H9 (cell line): ENCODE results near the gene ORAI3. TPM values are rescaled to one million over a fixed set of nuclear protein-coding genes. Genes with fewer than 3 reads are reported as not detected.

ENCODE experiments used
- DNase-seq: peaks from one replicate; pipeline ENCODE4 v3.0.0-alpha.2; 2017
- H2AFZ ChIP-seq: one replicate; pipeline ENCODE4 v1.6.1; 2013; ENCODE audit warnings: mild to moderate bottlenecking, low read length, control low read depth, moderate library complexity
- H2AK5ac ChIP-seq: 2 replicates; pipeline ENCODE4 v1.6.1; 2013; ENCODE audit warnings: low read length, control low read depth, mixed read lengths; ENCODE audit not compliant: insufficient read length
- H2BK120ac ChIP-seq: one replicate; pipeline ENCODE4 v1.6.1; 2013; ENCODE audit warnings: low read depth, mild to moderate bottlenecking, low read length, control low read depth, inconsistent platforms; ENCODE audit not compliant: poor library complexity, severe bottlenecking
- H2BK12ac ChIP-seq: 2 replicates; pipeline ENCODE4 v1.6.1; 2013; ENCODE audit warnings: low read length, control low read depth, mixed read lengths, low read depth; ENCODE audit not compliant: insufficient read length
- H2BK15ac ChIP-seq: 2 replicates; pipeline ENCODE4 v1.6.1; 2013; ENCODE audit warnings: low read depth, low read length, control low read depth
- H2BK20ac ChIP-seq: one replicate; pipeline ENCODE4 v1.6.1; 2013; ENCODE audit warnings: low read depth, mild to moderate bottlenecking, low read length, control low read depth, inconsistent platforms; ENCODE audit not compliant: poor library complexity, severe bottlenecking
- H2BK5ac ChIP-seq: 2 replicates; pipeline ENCODE4 v1.6.1; 2013; ENCODE audit warnings: low read length, control low read depth, mixed read lengths; ENCODE audit not compliant: insufficient read length
- H3K14ac ChIP-seq: 2 replicates; pipeline ENCODE4 v1.6.1; 2013; ENCODE audit warnings: low read length, control low read depth; ENCODE audit not compliant: insufficient read depth
- H3K18ac ChIP-seq: 2 replicates; pipeline ENCODE4 v1.6.1; 2013; ENCODE audit warnings: low read depth, mild to moderate bottlenecking, mixed read lengths, low read length, control low read depth; ENCODE audit not compliant: insufficient read length
- H3K23ac ChIP-seq: 2 replicates; pipeline ENCODE4 v1.6.1; 2013; ENCODE audit warnings: low read length, control low read depth, mixed read lengths, low read depth; ENCODE audit not compliant: insufficient read length
- H3K23me2 ChIP-seq: 2 replicates; pipeline ENCODE4 v1.6.1; 2013; ENCODE audit warnings: low read depth, mild to moderate bottlenecking, mixed read lengths, low read length, control low read depth; ENCODE audit not compliant: insufficient read length, poor library complexity, severe bottlenecking
- H3K27ac ChIP-seq: 2 replicates; pipeline ENCODE4 v1.5.1; 2013; ENCODE audit warnings: low read length, control low read depth, mixed read lengths, low read depth; ENCODE audit not compliant: insufficient read length
- H3K27me3 ChIP-seq: 2 replicates; pipeline ENCODE4 v1.6.1; 2013; ENCODE audit warnings: low read length, control low read depth, inconsistent platforms; ENCODE audit not compliant: insufficient read depth
- H3K4ac ChIP-seq: 2 replicates; pipeline ENCODE4 v1.6.1; 2013; ENCODE audit warnings: low read depth, mild to moderate bottlenecking, control low read depth, inconsistent platforms, low read length, moderate library complexity
- H3K4me1 ChIP-seq: 2 replicates; pipeline ENCODE4 v1.6.1; 2013; ENCODE audit warnings: low read length, control low read depth, inconsistent platforms; ENCODE audit not compliant: insufficient read depth
- H3K4me2 ChIP-seq: 2 replicates; pipeline ENCODE4 v1.6.1; 2013; ENCODE audit warnings: low read length, control low read depth, mixed read lengths; ENCODE audit not compliant: insufficient read length, insufficient read depth
- H3K56ac ChIP-seq: 2 replicates; pipeline ENCODE4 v1.6.1; 2013; ENCODE audit warnings: low read depth, mild to moderate bottlenecking, mixed read lengths, low read length, control low read depth; ENCODE audit not compliant: insufficient read length
- H3K79me1 ChIP-seq: 2 replicates; pipeline ENCODE4 v1.6.1; 2013; ENCODE audit warnings: low read depth, mild to moderate bottlenecking, moderate library complexity, low read length, control low read depth, inconsistent platforms; ENCODE audit not compliant: insufficient read depth, poor library complexity, severe bottlenecking
- H3K79me2 ChIP-seq: 2 replicates; pipeline ENCODE4 v1.6.1; 2013; ENCODE audit warnings: low read length, control low read depth, inconsistent platforms; ENCODE audit not compliant: insufficient read depth
- H3K9ac ChIP-seq: 2 replicates; pipeline ENCODE4 v1.6.1; 2013; ENCODE audit warnings: low read length, control low read depth, mixed read lengths; ENCODE audit not compliant: insufficient read length; ENCODE audit errors: extremely low read depth
- H3K9me3 ChIP-seq: one replicate; pipeline ENCODE4 v1.6.1; 2013; ENCODE audit warnings: low read depth, low read length, inconsistent platforms; ENCODE audit not compliant: control insufficient read depth
- H3T11ph ChIP-seq: one replicate; pipeline ENCODE4 v1.6.1; 2013; ENCODE audit warnings: mild to moderate bottlenecking, low read length, control low read depth, inconsistent platforms
- H4K20me1 ChIP-seq: one replicate; pipeline ENCODE4 v1.6.1; 2013; ENCODE audit not compliant: control insufficient read depth, insufficient read length, insufficient read depth
- H4K5ac ChIP-seq: 2 replicates; pipeline ENCODE4 v1.6.1; 2013; ENCODE audit warnings: low read depth, mild to moderate bottlenecking, mixed read lengths, low read length, control low read depth; ENCODE audit not compliant: insufficient read length
- H4K8ac ChIP-seq: replicated peaks from 2 replicates; pipeline ENCODE4 v1.6.1; 2013; ENCODE audit warnings: low read length, control low read depth, mixed read lengths, low read depth; ENCODE audit not compliant: insufficient read length
- H4K91ac ChIP-seq: 2 replicates; pipeline ENCODE4 v1.6.1; 2013; ENCODE audit warnings: low read depth, mild to moderate bottlenecking, moderate library complexity, mixed read lengths, low read length, control low read depth; ENCODE audit not compliant: insufficient read length
- H3K27ac Mint-ChIP-seq, 3 experiments: 2 replicates in 2 of 3; 3 replicates in 1 of 3; pipeline ENCODE4 v1.8.0; 2020 to 2021; ENCODE audit warnings: mixed read lengths in 3 of 3, mild to moderate bottlenecking in 1 of 3, moderate library complexity in 1 of 3
- H3K27me3 Mint-ChIP-seq: 2 replicates; pipeline ENCODE4 v1.8.0; 2021; ENCODE audit warnings: low read depth, mild to moderate bottlenecking, moderate library complexity, mixed read lengths
- H3K36me3 Mint-ChIP-seq, 3 experiments: 2 replicates in 2 of 3; 3 replicates in 1 of 3; pipeline ENCODE4 v1.8.0; 2020 to 2021; ENCODE audit warnings: low read depth in 3 of 3, mixed read lengths in 3 of 3; ENCODE audit not compliant: insufficient read depth in 1 of 3
- H3K4me1 Mint-ChIP-seq, 2 experiments: 2 replicates each; pipeline ENCODE4 v1.8.0; 2020; ENCODE audit warnings: mixed read lengths in 2 of 2
- H3K4me3 Mint-ChIP-seq, 2 experiments: 2 replicates in 1 of 2; 3 replicates in 1 of 2; pipeline ENCODE4 v1.8.0; 2020 to 2021; ENCODE audit warnings: mild to moderate bottlenecking in 2 of 2, mixed read lengths in 2 of 2, moderate library complexity in 1 of 2
- H3K9me3 Mint-ChIP-seq, 2 experiments: 2 replicates in 1 of 2; 3 replicates in 1 of 2; pipeline ENCODE4 v1.8.0; 2020; ENCODE audit warnings: mild to moderate bottlenecking in 2 of 2, mixed read lengths in 2 of 2, moderate library complexity in 1 of 2
- WGBS: extraction: QIAGEN DNeasy Blood & Tissue Kit; methylation state at CpG from one replicate; pipeline ENCODE4 v1.1.7; 2013; ENCODE audit warnings: missing lambda C conversion rate, low lambda C conversion rate, mixed read lengths; ENCODE audit not compliant: insufficient read length; ENCODE audit errors: extremely low coverage; 5-methylcytosine and 5-hydroxymethylcytosine counted together
- total RNA-seq: library from RNA; stranded (reverse); gene quantifications from 2 replicates; pipeline ENCODE4 v1.2.1, GENCODE V29; 2021
- TF ChIP-seq, protein P1 (sequence below): fragments of 200-600 bp; sonication (generic); conservative IDR thresholded peaks from 3 replicates; pipeline ENCODE4 v1.8.0; 2021; ENCODE audit warnings: antibody characterized with exemption, mild to moderate bottlenecking

Gene ORAI3
- total RNA-seq, 1 experiment from 2014 or later, result 6.9 TPM

DNA sequence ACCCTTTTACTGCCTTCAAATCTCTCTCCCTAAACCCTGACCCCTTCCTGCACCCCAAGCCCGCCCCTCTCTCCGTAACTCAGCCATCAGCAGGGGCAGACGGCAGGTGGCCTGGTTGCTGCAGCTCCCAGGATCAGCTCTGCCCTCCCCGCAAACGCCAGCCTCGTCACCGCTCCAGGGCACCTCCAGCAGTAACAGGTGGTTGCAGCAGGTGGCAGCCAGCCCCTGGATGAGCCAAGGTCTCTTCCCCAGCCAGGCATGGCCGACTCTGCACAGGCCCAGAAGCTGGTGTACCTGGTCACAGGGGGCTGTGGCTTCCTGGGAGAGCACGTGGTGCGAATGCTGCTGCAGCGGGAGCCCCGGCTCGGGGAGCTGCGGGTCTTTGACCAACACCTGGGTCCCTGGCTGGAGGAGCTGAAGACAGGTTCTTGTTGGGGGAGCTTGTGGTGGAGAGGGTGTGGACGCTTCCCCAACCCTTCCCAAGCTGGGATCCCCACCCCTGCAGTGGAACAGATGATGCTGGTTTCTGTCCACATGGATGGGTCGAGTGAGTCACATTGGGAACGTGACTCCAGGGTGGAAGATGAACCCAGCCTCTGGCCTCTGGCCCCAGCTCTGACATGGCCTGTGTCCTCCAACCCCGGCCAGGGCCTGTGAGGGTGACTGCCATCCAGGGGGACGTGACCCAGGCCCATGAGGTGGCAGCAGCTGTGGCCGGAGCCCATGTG, 36.7 kb downstream of the ORAI3 start:
- H3K56ac ChIP-seq, result no peak overlapping the region
- H3K4me2 ChIP-seq, result peak overlapping the region; percentile 3
- H3K23ac ChIP-seq, result no peak overlapping the region
- H3K9me3 ChIP-seq, result no peaks in the 10 kb centered on the region
- H3K36me3 Mint-ChIP-seq, result peaks cover 15 to 33% (median 32%) of the 10 kb centered on the region in 3 experiments; a peak in 6 of 7 replicates
- H2AFZ ChIP-seq, result no peak overlapping the region
- no peak overlapping the region for H3T11ph ChIP-seq
- TF ChIP-seq, protein P1, sequence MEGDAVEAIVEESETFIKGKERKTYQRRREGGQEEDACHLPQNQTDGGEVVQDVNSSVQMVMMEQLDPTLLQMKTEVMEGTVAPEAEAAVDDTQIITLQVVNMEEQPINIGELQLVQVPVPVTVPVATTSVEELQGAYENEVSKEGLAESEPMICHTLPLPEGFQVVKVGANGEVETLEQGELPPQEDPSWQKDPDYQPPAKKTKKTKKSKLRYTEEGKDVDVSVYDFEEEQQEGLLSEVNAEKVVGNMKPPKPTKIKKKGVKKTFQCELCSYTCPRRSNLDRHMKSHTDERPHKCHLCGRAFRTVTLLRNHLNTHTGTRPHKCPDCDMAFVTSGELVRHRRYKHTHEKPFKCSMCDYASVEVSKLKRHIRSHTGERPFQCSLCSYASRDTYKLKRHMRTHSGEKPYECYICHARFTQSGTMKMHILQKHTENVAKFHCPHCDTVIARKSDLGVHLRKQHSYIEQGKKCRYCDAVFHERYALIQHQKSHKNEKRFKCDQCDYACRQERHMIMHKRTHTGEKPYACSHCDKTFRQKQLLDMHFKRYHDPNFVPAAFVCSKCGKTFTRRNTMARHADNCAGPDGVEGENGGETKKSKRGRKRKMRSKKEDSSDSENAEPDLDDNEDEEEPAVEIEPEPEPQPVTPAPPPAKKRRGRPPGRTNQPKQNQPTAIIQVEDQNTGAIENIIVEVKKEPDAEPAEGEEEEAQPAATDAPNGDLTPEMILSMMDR, result no peak; the same call in 2 of the 3 replicates
- no peak overlapping the region for H2BK20ac ChIP-seq
- H3K14ac ChIP-seq, result no peak overlapping the region
- no peak overlapping the region for H2BK12ac ChIP-seq
- no peaks in the 10 kb centered on the region for H3K9me3 Mint-ChIP-seq
- H3K27ac Mint-ChIP-seq, result peak overlapping the region in 1 of 3 experiments; percentile 92; a peak in 1 of 7 replicates
- no peaks in the 10 kb centered on the region for H3K23me2 ChIP-seq
- no peak overlapping the region for H2BK5ac ChIP-seq
- no peak overlapping the region for H3K18ac ChIP-seq
- no peak overlapping the region for H2AK5ac ChIP-seq
- no peak overlapping the region for H3K4ac ChIP-seq
- DNase-seq, result peak; percentile 81
- H3K79me2 ChIP-seq, result no peaks in the 10 kb centered on the region
- H3K79me1 ChIP-seq, result no peaks in the 10 kb centered on the region
- peaks cover 5 to 10% of the 10 kb centered on the region in 2 experiments for H3K4me1 Mint-ChIP-seq
- no peak overlapping the region for H2BK120ac ChIP-seq
- H3K4me1 ChIP-seq, result no peaks in the 10 kb centered on the region
- no peak overlapping the region for H3K9ac ChIP-seq
- no peak overlapping the region for H4K8ac ChIP-seq
- no peak overlapping the region for H4K5ac ChIP-seq
- H4K91ac ChIP-seq, result no peak overlapping the region
- no peaks in the 10 kb centered on the region for H3K27me3 ChIP-seq
- no peak overlapping the region for H3K27ac ChIP-seq
- H4K20me1 ChIP-seq, result no peaks in the 10 kb centered on the region
- no peaks in the 10 kb centered on the region; the same call in 1 of the 2 replicates for H3K27me3 Mint-ChIP-seq
- H2BK15ac ChIP-seq, result no peak overlapping the region
- H3K4me3 Mint-ChIP-seq, result peak overlapping the region; percentile 42 to 58; a peak in 3 of 5 replicates
- whole genome bisulfite sequencing, result no CpG with 5 or more reads among the region's 20 CpGs
